Smooth muscle cell (in vitro differentiated cells): ENCODE data around the gene CLMN. TPM values are rescaled to one million over a fixed set of nuclear protein-coding genes. Genes with fewer than 3 reads are reported as not detected.

ENCODE experiments used
- DNase-seq: peaks from one replicate; lab custom pipeline; 2025; ENCODE audit not compliant: unreplicated experiment; lab: John Stamatoyannopoulos, UW
- H2AFZ ChIP-seq: fragments of 200-600 bp; sonication (generic); 2 replicates; pipeline ENCODE4 v1.6.0; 2016; ENCODE audit warnings: antibody characterized with exemption, low read depth, mild to moderate bottlenecking
- H3F3A ChIP-seq: fragments of 200-600 bp; sonication (generic); 2 replicates; pipeline ENCODE4 v1.6.0; 2017; ENCODE audit warnings: antibody characterized with exemption, low read depth
- H3K27ac ChIP-seq: fragments of 200-600 bp; sonication (generic); 2 replicates; pipeline ENCODE4 v1.5.1; 2016; ENCODE audit warnings: low read depth, mild to moderate bottlenecking
- H3K27me3 ChIP-seq: fragments of 200-600 bp; sonication (generic); 2 replicates; pipeline ENCODE4 v1.6.1; 2016; ENCODE audit warnings: low read depth, mild to moderate bottlenecking
- H3K36me3 ChIP-seq: fragments of 200-600 bp; sonication (generic); 2 replicates; pipeline ENCODE4 v1.5.1; 2016; ENCODE audit warnings: low read depth
- H3K4me1 ChIP-seq: fragments of 200-600 bp; sonication (generic); 2 replicates; pipeline ENCODE4 v1.5.1; 2016; ENCODE audit warnings: low read depth
- H3K4me2 ChIP-seq: fragments of 200-600 bp; sonication (generic); 2 replicates; pipeline ENCODE4 v1.6.0; 2016; ENCODE audit warnings: mild to moderate bottlenecking
- H3K4me3 ChIP-seq: fragments of 200-600 bp; sonication (generic); 2 replicates; pipeline ENCODE4 v1.5.1; 2016; ENCODE audit warnings: mild to moderate bottlenecking
- H3K79me2 ChIP-seq: fragments of 200-600 bp; sonication (generic); 2 replicates; pipeline ENCODE4 v1.6.0; 2016; ENCODE audit warnings: low read depth, mild to moderate bottlenecking
- H3K9ac ChIP-seq: fragments of 200-600 bp; sonication (generic); 2 replicates; pipeline ENCODE4 v1.6.0; 2016; ENCODE audit warnings: low read depth
- H3K9me3 ChIP-seq: fragments of 200-600 bp; sonication (generic); replicated peaks from 2 replicates; pipeline ENCODE4 v1.5.1; 2016; ENCODE audit warnings: low read depth
- H4K20me1 ChIP-seq: fragments of 200-600 bp; sonication (generic); 2 replicates; pipeline ENCODE4 v1.6.0; 2016; ENCODE audit warnings: low read depth
- CTCF ChIP-seq: fragments of 200-600 bp; sonication (generic); IDR thresholded peaks from 2 replicates; pipeline ENCODE4 v1.5.1; 2017; ENCODE audit warnings: borderline replicate concordance, mild to moderate bottlenecking, antibody characterized with exemption; ENCODE audit not compliant: insufficient read depth, poor library complexity, severe bottlenecking
- WGBS: methylation state at CpG from one replicate; pipeline ENCODE4 v1.1.7; 2016; ENCODE audit warnings: low lambda C conversion rate; 5-methylcytosine and 5-hydroxymethylcytosine counted together
- polyA plus RNA-seq: library from polyadenylated mRNA; unstranded; fragments of >200 nt; fragmentation: Nextera tagmentation; extraction: Ambion mirVana; gene quantifications from 2 replicates; pipeline ENCODE4 v1.2.1, GENCODE V29; 2016
- total RNA-seq: library from RNA; depleted of rRNA; stranded (reverse); fragments of >200 nt; gene quantifications from 2 replicates; pipeline ENCODE4 v1.2.3, GENCODE V29; 2014

Gene CLMN
- total and polyA plus RNA-seq, 2 experiments from 2014 or later = 1.3 to 3.5 TPM

- Histone ChIP-seq H3K4me2 (no peak overlapping the region), H3K9ac (no peak overlapping the region), H3K4me1 (peaks cover 4% of the 10 kb centered on the region), H2AFZ (no peak overlapping the region), H3K9me3 (no peaks in the 10 kb centered on the region), H4K20me1 (no peaks in the 10 kb centered on the region), H3F3A (no peaks in the 10 kb centered on the region), H3K79me2 (no peaks in the 10 kb centered on the region), H3K27me3 (peaks cover 14% of the 10 kb centered on the region), H3K27ac (no peak overlapping the region), H3K4me3 (no peak overlapping the region), H3K36me3 (no peaks in the 10 kb centered on the region)
- WGBS = 92% methylated on average over 6 of the region's 6 CpGs
- no peak for DNase-seq
- no peak for TF ChIP-seq CTCF
Observed at GRCh38 chr14:95301527-95302187, 18.1 kb downstream of the CLMN start.

- Histone ChIP-seq H3K9ac (no peak overlapping the region), H3K36me3 (no peaks in the 10 kb centered on the region), H2AFZ (no peak overlapping the region), H3K27ac (no peak overlapping the region), H3K4me1 (peaks cover 4% of the 10 kb centered on the region), H3K79me2 (no peaks in the 10 kb centered on the region), H3K4me3 (no peak overlapping the region), H3K4me2 (no peak overlapping the region), H4K20me1 (no peaks in the 10 kb centered on the region), H3K27me3 (peaks cover 14% of the 10 kb centered on the region), H3K9me3 (no peaks in the 10 kb centered on the region), H3F3A (no peaks in the 10 kb centered on the region)
- TF ChIP-seq CTCF = no peak
- no peak for DNase-seq
- WGBS = 92% methylated on average over 8 of the region's 8 CpGs
Observed at GRCh38 chr14:95300697-95301526, 18.8 kb downstream of the CLMN start.

GRCh38 chr14:95300002-95300696 lies 19.6 kb downstream of the CLMN start:
- Histone ChIP-seq H4K20me1 (no peaks in the 10 kb centered on the region), H3K36me3 (no peaks in the 10 kb centered on the region), H3K4me2 (no peak overlapping the region), H3K27ac (no peak overlapping the region), H3K4me3 (no peak overlapping the region), H3K4me1 (peaks cover 4% of the 10 kb centered on the region), H3F3A (no peaks in the 10 kb centered on the region), H3K9ac (no peak overlapping the region), H2AFZ (no peak overlapping the region), H3K27me3 (peaks cover 14% of the 10 kb centered on the region), H3K9me3 (no peaks in the 10 kb centered on the region), H3K79me2 (no peaks in the 10 kb centered on the region)
- TF ChIP-seq CTCF = no peak
- WGBS = 95% methylated on average over 12 of the region's 12 CpGs
- no peak for DNase-seq
